HEK293 (cell line): ENCODE data around the gene SH3PXD2B.

Experiments used
- GFI1B ChIP-seq: fragments of 450-650 bp; formaldehyde crosslinking; IDR thresholded peaks from 2 replicates; pipeline ENCODE4 v1.5.1; 2016; ENCODE audit warnings: missing biosample characterization, missing genetic modification characterization
- HOXA7 ChIP-seq: sonication (generic); formaldehyde crosslinking; IDR thresholded peaks from 2 replicates; pipeline ENCODE4 v1.8.1; 2022; ENCODE audit warnings: missing genetic modification reagents, borderline replicate concordance
- MZF1 ChIP-seq: fragments of 450-650 bp; formaldehyde crosslinking; IDR thresholded peaks from 2 replicates; pipeline ENCODE4 v1.5.1; 2017; ENCODE audit warnings: missing biosample characterization, missing genetic modification characterization, borderline replicate concordance
- ZNF19 ChIP-seq: fragments of 450-650 bp; formaldehyde crosslinking; IDR thresholded peaks from 2 replicates; pipeline ENCODE4; 2016; ENCODE audit warnings: missing biosample characterization, missing genetic modification characterization, low read depth
- ZNF473 ChIP-seq: fragments of 450-650 bp; formaldehyde crosslinking; IDR thresholded peaks from 2 replicates; pipeline ENCODE4 v1.5.1; 2017; ENCODE audit warnings: missing biosample characterization, missing genetic modification characterization
- ZNF501 ChIP-seq: fragments of 450-650 bp; formaldehyde crosslinking; IDR thresholded peaks from 2 replicates; pipeline ENCODE4 v1.5.1; 2016; ENCODE audit warnings: missing biosample characterization, missing genetic modification characterization
- ZNF560 ChIP-seq: fragments of 450-650 bp; formaldehyde crosslinking; IDR thresholded peaks from 2 replicates; pipeline ENCODE4 v1.5.1; 2017; ENCODE audit warnings: missing biosample characterization, missing genetic modification characterization, borderline replicate concordance
- ZNF639 ChIP-seq: fragments of 450-650 bp; formaldehyde crosslinking; IDR thresholded peaks from 2 replicates; pipeline ENCODE4 v1.5.1; 2016; ENCODE audit warnings: missing biosample characterization, missing genetic modification characterization
- ZNF677 ChIP-seq: fragments of 450-650 bp; IDR thresholded peaks from 2 replicates; pipeline ENCODE4 v1.5.0; 2018; ENCODE audit warnings: missing biosample characterization, mild to moderate bottlenecking, missing genetic modification characterization, moderate library complexity
- ZNF707 ChIP-seq: fragments of 450-650 bp; formaldehyde crosslinking; IDR thresholded peaks from 2 replicates; pipeline ENCODE4 v1.5.1; 2016; ENCODE audit warnings: missing biosample characterization, missing genetic modification characterization
- TF ChIP-seq, protein P1 (sequence below): fragments of 450-650 bp; formaldehyde crosslinking; IDR thresholded peaks from 2 replicates; pipeline ENCODE4 v1.5.1; 2016; ENCODE audit warnings: missing biosample characterization, missing genetic modification characterization
- TF ChIP-seq, protein P2 (sequence below): fragments of 450-650 bp; formaldehyde crosslinking; IDR thresholded peaks from 2 replicates; pipeline ENCODE4 v1.5.1; 2016; ENCODE audit warnings: missing biosample characterization, missing genetic modification characterization, low read depth

GRCh38 chr5:172410160-172410559, 44.2 kb downstream of the SH3PXD2B start:
- TF ChIP-seq ZNF501 (tag by site-specific recombination) (no peak), MZF1 (tag by site-specific recombination) (no peak), HOXA7 (CRISPR knock-in tag) (no peak), ZNF473 (no peak), GFI1B (tag by site-specific recombination) (no peak), ZNF639 (tag by site-specific recombination) (no peak), ZNF560 (tag by site-specific recombination) (no peak), ZNF19 (tag by site-specific recombination) (no peak), ZNF707 (tag by site-specific recombination) (no peak), ZNF677 (tag by site-specific recombination) (no peak)
- TF ChIP-seq, protein P1, sequence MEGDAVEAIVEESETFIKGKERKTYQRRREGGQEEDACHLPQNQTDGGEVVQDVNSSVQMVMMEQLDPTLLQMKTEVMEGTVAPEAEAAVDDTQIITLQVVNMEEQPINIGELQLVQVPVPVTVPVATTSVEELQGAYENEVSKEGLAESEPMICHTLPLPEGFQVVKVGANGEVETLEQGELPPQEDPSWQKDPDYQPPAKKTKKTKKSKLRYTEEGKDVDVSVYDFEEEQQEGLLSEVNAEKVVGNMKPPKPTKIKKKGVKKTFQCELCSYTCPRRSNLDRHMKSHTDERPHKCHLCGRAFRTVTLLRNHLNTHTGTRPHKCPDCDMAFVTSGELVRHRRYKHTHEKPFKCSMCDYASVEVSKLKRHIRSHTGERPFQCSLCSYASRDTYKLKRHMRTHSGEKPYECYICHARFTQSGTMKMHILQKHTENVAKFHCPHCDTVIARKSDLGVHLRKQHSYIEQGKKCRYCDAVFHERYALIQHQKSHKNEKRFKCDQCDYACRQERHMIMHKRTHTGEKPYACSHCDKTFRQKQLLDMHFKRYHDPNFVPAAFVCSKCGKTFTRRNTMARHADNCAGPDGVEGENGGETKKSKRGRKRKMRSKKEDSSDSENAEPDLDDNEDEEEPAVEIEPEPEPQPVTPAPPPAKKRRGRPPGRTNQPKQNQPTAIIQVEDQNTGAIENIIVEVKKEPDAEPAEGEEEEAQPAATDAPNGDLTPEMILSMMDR (tag by site-specific recombination) = no peak
- TF ChIP-seq, protein P2, sequence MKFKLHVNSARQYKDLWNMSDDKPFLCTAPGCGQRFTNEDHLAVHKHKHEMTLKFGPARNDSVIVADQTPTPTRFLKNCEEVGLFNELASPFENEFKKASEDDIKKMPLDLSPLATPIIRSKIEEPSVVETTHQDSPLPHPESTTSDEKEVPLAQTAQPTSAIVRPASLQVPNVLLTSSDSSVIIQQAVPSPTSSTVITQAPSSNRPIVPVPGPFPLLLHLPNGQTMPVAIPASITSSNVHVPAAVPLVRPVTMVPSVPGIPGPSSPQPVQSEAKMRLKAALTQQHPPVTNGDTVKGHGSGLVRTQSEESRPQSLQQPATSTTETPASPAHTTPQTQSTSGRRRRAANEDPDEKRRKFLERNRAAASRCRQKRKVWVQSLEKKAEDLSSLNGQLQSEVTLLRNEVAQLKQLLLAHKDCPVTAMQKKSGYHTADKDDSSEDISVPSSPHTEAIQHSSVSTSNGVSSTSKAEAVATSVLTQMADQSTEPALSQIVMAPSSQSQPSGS (tag by site-specific recombination) = no peak
